ENCODE measurements around the gene REP15. TPM values are rescaled to one million over a fixed set of nuclear protein-coding genes. Genes with fewer than 3 reads are reported as not detected.

Gene REP15
- total RNA-seq, 1 experiment from 2014 or later: 1.3 TPM

DNA sequence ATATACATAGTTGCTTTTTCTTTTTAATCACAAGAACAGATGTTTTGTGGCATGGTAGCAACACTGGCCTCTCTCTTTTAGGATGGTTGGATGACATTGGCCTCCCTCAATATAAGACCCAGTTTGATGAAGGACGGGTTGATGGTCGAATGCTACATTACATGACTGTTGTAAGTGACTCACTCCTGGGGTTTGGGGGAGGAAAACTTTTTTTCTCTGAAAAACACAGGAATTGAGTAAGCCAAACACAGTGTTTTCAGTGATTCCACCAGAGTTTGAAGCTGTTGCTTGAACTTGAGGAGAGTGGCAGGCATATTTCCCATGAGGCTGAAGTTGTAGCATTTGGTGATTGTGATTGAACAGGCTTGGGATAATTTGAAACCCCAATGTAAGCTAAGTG, 13.7 kb upstream of the REP15 start:
- peaks cover 7 to 38% (median 19%) of the 10 kb centered on the region in 3 experiments; a peak in 6 of 7 replicates for H3K36me3 Mint-ChIP-seq (ENCODE audit: insufficient read depth in 1 of 3, low read depth in 3 of 3)

More for the DNA sequence above, 13.7 kb upstream of the REP15 start:
- Histone ChIP-seq H3K14ac (ENCODE audit: insufficient read depth, low read length) (no peak overlapping the region), H2BK15ac (ENCODE audit: low read depth, low read length) (no peak overlapping the region), H4K91ac (ENCODE audit: insufficient read length, low read depth, low read length) (no peak overlapping the region), H3K79me2 (ENCODE audit: insufficient read depth, low read length) (no peaks in the 10 kb centered on the region), H4K20me1 (ENCODE audit: control insufficient read depth, insufficient read depth, insufficient read length) (no peaks in the 10 kb centered on the region), H2AFZ (ENCODE audit: low read length) (no peak overlapping the region), H3K4me1 (ENCODE audit: insufficient read depth, low read length) (no peaks in the 10 kb centered on the region), H3K27ac (ENCODE audit: insufficient read length, low read depth, low read length) (no peak overlapping the region), H2BK20ac (ENCODE audit: low read depth, low read length, poor library complexity, severe bottlenecking) (no peak overlapping the region), H3K56ac (ENCODE audit: insufficient read length, low read depth, low read length) (no peak overlapping the region), H3K23me2 (ENCODE audit: insufficient read length, low read depth, low read length, poor library complexity, severe bottlenecking) (no peaks in the 10 kb centered on the region), H3K23ac (ENCODE audit: insufficient read length, low read depth, low read length) (no peak overlapping the region), H3K79me1 (ENCODE audit: insufficient read depth, low read depth, low read length, poor library complexity, severe bottlenecking) (no peaks in the 10 kb centered on the region), H4K5ac (ENCODE audit: insufficient read length, low read depth, low read length) (no peak overlapping the region), H2BK12ac (ENCODE audit: insufficient read length, low read depth, low read length) (no peak overlapping the region), H3K27me3 (ENCODE audit: insufficient read depth, low read length) (no peaks in the 10 kb centered on the region), H3K4me2 (ENCODE audit: insufficient read depth, insufficient read length, low read length) (no peak overlapping the region), H3K4ac (ENCODE audit: low read depth, low read length) (no peak overlapping the region), H4K8ac (replicated peaks; ENCODE audit: insufficient read length, low read depth, low read length) (no peak overlapping the region), H3K9me3 (ENCODE audit: control insufficient read depth, low read depth, low read length) (no peaks in the 10 kb centered on the region), H3K18ac (ENCODE audit: insufficient read length, low read depth, low read length) (no peak overlapping the region), H2AK5ac (ENCODE audit: insufficient read length, low read length) (no peak overlapping the region), H3K9ac (ENCODE audit: extremely low read depth, insufficient read length, low read length) (no peak overlapping the region), H2BK5ac (ENCODE audit: insufficient read length, low read length) (no peak overlapping the region), H3T11ph (ENCODE audit: low read length) (no peak overlapping the region), H2BK120ac (ENCODE audit: low read depth, low read length, poor library complexity, severe bottlenecking) (no peak overlapping the region)
- H3K4me3 Mint-ChIP-seq: no peak overlapping the region
- no peaks in the 10 kb centered on the region for H3K27me3 Mint-ChIP-seq (ENCODE audit: low read depth)
- no peak for DNase-seq
- H3K27ac Mint-ChIP-seq: no peak overlapping the region
- peaks cover 7 to 11% of the 10 kb centered on the region in 2 experiments for H3K4me1 Mint-ChIP-seq
- H3K9me3 Mint-ChIP-seq: no peaks in the 10 kb centered on the region
- no CpG with 5 or more reads among the region's 2 CpGs for WGBS (ENCODE audit: extremely low coverage, insufficient read length, low lambda C conversion rate)
- TF ChIP-seq, protein P1, sequence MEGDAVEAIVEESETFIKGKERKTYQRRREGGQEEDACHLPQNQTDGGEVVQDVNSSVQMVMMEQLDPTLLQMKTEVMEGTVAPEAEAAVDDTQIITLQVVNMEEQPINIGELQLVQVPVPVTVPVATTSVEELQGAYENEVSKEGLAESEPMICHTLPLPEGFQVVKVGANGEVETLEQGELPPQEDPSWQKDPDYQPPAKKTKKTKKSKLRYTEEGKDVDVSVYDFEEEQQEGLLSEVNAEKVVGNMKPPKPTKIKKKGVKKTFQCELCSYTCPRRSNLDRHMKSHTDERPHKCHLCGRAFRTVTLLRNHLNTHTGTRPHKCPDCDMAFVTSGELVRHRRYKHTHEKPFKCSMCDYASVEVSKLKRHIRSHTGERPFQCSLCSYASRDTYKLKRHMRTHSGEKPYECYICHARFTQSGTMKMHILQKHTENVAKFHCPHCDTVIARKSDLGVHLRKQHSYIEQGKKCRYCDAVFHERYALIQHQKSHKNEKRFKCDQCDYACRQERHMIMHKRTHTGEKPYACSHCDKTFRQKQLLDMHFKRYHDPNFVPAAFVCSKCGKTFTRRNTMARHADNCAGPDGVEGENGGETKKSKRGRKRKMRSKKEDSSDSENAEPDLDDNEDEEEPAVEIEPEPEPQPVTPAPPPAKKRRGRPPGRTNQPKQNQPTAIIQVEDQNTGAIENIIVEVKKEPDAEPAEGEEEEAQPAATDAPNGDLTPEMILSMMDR (conservative IDR thresholded peaks at IDR 0.05): no peak
